HG03457 (cell line): ENCODE measurements around the gene CSMD2.
"Not testable (repeated sequence)": the region's sequence is repeated elsewhere in the genome, so short reads cannot be mapped to it uniquely, and the experiment has no call there.

Experiments used
- ATAC-seq: cut with Tn5 transposase; IDR thresholded peaks from one replicate; pipeline ENCODE4 v1.9.1; 2021; ENCODE audit warnings: moderate number of reproducible peaks; ENCODE audit not compliant: unreplicated experiment

The CSMD2 gene

DNA sequence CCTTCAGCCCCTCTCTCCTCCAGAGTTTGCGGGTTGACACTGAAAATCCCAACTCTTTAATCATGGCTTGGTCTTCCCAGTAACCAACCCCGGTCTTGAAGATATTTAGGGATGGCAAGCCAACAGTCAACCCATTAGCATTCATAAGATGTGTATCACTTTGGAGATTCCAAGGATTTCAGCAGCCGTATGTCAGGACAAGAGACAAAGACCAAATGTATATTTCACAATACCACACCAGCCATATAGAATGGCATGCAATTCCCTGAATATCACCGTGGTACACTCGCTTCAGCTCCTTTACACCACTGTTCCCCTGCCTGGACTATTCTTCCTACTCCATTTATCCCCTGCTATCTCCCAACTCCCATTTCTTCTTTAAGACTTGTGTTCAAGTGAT is 109.2 kb downstream of the CSMD2 start:
- ATAC-seq: no peak

DNA sequence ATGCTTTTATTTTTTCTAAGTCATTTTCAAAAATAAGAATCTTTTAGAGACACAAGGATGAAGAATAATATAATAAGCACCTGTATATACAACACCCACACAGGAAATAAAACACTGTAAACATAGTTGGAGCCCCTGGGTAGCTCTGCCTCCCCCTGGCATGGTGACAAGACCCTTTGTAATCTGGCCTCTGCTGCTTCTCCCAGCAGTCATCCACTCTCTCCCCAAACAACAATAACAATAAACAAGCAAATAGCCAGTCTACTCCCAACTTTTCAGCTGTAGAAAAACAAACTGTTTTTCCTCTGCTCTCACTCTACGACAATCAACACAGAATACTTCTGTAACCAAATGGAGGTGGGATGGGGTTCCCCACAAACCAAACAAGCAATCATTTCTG is 110.1 kb downstream of the CSMD2 start:
- no peak for ATAC-seq

DNA sequence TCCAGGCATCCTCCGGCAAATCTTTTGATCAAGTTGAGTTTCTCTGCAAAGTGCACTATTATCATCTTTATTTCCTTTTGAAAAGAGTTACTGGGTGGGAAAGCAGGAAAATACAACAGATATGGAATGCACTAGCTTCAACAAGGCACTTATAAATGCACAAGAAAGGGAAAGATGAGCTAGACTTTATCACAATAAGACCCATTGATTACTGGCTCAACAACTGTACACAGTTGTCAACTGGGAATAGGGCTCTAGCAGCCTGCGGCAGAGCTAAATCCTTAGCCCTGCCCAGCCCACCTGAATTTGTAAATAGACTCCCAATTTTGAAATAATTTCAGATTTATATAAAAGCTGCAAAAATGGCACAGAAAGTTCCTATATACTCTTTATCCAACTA is 111.4 kb downstream of the CSMD2 start:
- ATAC-seq: no peak

DNA sequence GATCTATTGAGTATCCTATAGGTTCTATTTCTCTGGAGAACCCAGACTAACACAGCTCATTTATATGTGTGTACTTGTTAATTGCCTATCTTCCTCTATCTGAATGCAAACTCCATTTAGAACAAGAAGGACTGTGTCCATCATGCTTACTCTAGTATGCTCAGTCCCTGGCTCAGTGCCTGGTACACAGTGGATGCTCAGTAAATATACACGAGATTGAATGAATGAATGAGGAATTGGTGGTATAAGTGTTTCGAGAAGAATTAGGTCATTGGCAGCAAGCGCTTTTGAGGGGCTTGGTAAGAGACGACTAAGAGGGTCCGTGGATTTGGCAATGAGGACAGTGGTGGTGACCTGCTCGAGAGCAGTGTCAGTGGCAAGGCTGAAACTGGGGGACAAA is 112.5 kb downstream of the CSMD2 start:
- ATAC-seq: no peak

DNA sequence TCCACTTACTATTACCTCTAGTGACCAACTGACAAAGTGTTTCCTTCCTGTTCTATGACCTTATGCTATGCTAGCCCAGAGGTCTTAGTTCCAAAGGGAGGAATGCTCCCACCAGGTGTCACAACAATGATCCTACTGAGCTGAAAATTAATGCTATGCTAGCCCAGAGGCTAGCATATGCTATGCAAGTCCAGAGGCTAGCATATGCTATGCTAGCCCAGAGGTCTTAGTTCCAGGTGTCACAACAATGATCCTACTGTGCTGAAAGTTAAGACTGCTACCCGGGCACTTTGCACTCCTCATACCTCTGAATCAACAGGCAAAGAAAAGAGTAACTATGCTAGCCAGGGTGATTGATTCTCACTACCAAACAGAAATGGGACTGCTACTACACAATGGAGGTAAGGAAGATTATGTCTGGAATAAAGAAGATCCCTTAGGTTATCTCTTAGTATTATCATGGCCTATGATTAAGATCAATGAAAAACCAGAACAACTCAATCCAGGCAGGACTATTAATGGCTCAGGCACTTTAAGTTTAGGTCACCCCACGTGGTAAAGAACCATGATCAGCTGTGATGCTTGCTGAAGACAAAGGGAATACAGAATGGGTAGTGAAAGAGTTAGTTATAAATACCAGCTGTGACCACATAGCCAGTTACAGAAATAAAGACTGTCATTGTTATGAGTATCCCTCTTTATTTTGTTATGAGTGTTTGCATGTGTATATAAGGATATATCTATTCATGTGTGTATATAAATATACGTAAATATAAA is 114.1 kb downstream of the CSMD2 start:
- ATAC-seq: no peak

DNA sequence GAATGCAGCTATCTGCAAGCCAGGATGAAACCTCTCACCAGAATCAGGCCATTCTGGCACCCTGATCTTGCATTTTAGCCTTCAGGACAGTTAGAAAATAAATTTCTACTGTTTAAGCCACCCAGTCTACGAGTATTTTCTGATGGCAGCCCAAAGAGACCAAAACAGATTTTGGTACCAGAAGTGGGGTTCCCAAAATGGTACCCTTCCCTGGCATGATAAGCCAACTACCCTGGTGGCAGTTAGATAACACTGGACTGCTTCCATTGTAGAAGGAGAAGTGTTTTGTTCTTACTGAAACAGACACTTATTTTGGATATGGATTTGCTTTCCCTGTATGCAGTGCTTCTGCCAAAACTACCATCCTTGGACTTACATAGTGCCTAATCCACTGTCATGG is 115.0 kb downstream of the CSMD2 start:
- ATAC-seq: no peak

DNA sequence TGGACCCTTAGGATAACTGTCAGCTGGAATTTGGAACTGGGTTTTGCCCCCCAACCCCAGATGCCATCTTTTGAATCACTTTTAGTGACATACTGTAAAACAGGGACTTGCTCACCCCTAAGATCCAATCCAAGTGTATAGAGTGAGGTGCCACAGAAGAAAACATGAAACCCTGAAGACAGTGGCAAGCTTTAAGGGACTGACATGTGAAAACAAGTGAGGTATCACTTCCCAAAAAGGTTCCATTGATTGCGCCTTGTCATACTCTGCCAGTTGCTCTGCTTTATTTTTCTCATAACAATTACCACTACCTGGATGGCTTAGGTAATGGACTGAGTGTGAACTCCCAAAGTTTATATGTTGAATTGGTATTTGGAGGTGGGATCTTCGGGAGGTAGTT is 115.6 kb downstream of the CSMD2 start:
- ATAC-seq: no peak

DNA sequence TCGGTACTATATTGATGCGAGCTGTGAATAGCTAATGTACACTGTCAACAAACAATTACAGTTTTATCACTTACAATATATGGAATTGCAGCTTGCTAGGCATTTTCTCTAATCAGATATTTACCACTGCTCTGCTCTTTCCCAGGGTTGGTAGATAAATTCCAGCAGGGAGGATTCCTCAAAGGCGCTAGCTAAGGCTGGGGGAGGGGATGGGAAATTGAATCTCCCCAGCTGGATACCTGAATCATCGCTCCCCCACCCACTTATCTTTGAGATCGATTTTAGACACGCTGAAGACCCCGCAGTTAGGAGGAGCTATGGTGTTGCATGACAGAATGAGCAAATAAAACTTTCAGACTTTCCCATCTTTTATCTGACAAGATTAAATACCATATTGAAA is 127.2 kb downstream of the CSMD2 start:
- no peak for ATAC-seq

DNA sequence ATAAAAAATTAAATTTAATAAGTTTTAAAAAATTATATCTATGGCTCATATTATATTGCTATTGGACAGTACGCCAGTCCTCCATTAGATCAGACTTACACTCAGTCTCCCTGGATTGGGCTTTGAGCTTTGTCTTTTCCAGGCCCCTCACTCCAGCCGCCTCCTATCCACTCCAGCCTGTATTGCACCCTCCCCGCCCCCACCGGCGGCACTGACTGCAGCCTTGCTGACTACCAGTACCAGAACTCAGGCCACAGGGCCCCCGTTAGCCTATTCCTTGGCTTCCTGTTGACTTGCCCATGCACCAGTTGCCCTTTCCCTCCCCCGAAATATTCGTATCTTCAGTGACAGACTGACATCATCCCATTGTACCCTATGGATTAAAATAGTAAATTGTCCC is 127.9 kb downstream of the CSMD2 start:
- no peak for ATAC-seq

DNA sequence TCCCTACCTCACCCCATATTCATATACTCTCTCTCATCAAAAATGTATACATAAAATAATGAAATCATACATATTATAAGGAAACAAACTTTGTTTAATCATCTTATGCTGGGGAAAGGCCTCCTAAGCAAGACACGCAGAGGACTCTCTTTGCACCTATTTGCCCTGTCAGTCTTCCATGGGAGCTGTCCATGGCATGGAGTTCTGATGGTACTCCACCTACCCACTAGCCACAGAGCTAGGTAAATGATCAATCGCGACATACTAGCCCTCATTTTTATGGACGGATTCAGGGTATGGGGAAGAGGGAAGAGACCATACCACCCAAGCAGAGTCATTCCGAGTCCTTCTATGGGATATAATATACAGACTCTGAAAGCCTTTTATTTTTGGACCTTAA is 131.0 kb downstream of the CSMD2 start:
- no peak for ATAC-seq

DNA sequence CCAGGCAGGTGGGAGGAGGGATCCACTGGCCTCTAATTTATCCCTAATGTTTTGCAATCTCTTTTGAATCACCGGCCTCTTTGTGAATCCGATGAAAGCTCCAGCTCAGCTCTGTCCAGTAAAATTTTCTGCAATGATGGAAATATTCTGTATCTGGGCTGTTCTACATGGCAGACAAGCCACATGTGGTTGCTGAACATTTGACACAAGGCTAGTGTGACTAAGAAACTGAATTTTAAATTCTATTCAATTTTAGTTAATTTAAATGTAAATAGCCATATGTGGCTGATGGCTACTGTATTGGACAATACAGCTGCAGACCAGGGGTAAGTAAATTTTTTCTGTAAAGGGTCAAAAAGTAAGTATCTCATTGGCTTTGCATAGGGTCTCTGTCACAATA is 135.1 kb downstream of the CSMD2 start:
- no peak for ATAC-seq

DNA sequence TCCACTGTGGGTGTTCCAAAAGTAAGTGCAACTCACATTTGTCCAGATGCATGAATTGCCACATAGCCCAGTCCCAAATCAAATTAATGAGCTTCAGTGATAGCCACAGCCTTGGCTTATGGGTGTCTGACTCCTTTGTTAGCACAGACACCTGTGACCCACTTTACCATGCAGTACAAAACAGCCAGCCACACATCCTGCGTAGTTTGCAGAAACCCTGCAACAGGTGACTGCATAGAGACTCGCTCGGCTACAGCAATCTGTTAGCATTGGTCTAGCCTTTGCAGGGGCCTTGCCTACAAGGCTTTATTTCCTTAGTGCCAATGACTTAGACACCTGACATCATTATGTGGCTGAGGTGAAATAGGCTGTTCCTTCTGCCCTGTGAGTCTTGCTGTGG is 135.5 kb downstream of the CSMD2 start:
- no peak for ATAC-seq

DNA sequence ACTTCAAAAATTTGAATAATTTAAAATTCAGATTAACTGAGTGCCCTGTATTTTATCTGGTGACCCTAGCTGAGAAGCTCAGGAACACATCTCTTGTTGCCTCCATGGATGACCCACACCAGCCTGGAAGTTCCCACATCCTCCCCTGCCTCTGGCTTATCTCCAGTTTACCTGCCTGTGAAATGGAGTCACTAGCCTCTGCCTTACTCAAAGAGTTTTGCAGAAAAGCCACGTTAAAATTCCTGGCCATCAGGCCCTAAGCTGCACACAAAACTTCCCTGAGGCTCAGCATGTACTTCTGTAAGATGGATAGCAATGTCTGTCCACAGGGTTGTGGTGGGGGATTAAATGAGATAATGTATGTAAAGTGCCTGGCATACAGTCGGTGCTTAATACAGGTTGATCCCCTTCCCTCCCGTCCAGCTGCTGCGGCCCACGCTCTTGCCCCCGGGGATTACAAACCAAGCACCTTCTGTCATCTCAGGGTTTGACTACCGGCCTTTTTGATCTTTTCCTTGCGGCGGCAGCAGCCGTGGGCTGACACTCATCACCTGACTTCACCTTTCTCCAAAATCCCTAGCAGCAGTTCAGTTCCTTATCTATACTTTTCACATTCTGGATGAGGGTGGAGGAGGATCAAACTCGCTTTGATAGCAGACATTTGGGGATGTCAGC is 136.5 kb downstream of the CSMD2 start:
- ATAC-seq: no peak

DNA sequence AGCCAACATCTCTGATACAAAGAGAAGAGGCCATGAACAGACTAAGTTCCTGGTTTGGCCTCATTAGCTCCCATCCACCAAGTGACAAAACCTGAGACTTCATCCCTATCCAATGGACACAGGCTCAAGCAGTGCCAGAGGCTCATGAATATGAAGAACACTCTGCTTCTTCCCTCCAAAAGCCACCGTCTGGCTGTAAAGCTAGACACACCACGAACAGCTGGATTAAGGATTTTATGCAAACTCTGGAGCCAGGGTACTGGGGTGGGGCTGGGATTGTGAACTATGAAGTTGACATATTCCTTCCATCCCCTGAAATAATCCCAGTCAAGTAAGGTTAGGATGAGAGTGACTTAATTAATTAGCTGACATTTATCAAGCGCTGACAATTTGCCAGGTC is 139.4 kb downstream of the CSMD2 start:
- no peak for ATAC-seq

DNA sequence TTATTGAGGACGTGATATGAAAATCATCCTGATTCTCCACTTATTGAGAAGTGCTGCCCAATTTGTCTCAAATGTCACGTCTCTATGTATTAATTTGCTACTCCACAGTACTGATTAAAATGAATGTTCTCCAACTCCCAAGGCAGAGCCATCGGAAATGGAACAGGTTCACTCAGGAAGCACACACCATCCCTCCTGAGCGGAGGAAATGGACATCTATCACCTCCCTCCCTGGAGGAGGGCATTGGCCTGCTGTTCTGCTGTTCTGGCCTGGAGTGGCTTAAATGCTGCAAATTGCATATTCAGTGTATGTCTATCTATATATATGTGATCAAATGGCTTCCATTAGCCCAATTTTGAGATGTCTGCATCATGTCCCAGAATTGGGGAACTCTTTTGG is 140.5 kb downstream of the CSMD2 start:
- ATAC-seq: no peak

DNA sequence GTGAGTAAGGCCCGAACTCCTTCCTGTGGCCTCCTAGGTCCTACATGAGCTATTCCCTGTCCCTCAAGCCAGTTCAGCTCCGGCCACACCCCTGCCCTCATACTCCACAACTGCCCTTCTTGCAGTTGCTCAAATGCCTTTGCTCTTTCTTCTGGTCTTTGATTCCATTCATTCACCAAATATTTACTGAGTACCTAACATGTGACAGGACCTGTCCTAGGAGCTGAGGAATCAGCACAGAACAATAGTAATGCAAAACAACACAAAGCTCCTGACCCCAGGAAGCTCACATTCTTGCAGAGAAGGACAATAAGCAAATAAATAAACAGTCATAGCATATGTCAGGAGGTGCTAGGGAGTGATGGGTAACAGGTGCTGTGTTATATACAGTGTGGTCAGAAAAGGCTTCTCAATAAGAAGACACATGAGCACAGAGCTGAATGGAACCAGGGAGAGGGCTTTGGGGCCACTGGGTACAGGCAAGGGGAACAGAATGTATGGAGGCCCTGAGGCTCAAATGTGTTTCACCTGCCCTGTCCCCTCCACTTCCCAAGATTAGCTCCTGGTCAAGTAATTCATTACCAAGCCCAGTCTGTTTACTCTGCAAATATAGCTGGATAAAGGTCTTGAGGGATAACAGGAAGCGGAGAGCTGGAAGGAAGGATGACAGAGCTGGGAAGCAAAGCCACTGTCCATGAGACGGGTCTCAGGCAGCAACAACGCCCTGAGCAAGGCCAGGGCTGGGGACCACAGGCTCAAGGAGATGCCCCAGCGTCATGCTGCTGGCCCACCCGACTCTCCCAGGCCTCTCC is 145.1 kb downstream of the CSMD2 start:
- no peak for ATAC-seq

DNA sequence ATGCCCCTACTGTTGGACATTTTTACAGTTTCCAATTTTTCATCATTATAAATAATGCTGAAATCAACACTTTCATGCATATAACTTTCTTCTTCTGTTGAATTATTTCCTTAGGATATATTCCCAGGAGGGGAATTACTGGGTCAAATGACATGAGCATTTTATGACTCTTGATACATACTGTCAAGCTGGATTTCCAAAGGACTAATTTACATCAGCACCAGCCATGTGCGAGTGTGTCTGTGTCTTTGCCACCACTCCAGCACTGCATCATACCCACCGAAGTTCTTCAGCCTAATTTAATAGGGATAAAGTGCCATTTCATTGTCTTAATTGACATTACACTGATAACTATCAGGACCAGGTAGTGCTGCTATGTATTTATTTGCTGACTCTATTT is 146.7 kb downstream of the CSMD2 start:
- ATAC-seq: no peak

DNA sequence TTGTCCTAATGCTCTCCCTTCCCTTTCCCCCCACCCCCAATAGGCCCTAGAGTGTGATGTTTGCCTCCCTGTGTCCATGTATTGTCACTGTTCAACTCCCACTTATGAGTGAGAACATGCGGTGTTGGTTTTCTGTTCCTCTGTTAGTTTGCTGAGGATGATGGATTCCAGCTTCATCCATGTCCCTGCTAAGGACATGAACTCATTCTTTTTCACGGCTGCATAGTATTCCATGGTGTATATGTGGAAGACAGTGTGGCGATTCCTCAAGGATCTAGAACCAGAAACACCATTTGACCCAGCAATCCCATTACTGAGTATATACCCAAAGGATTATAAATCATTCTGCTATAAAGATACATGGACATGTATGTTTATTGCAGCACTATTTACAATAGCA is 148.7 kb downstream of the CSMD2 start:
- not testable (repeated sequence) for ATAC-seq

DNA sequence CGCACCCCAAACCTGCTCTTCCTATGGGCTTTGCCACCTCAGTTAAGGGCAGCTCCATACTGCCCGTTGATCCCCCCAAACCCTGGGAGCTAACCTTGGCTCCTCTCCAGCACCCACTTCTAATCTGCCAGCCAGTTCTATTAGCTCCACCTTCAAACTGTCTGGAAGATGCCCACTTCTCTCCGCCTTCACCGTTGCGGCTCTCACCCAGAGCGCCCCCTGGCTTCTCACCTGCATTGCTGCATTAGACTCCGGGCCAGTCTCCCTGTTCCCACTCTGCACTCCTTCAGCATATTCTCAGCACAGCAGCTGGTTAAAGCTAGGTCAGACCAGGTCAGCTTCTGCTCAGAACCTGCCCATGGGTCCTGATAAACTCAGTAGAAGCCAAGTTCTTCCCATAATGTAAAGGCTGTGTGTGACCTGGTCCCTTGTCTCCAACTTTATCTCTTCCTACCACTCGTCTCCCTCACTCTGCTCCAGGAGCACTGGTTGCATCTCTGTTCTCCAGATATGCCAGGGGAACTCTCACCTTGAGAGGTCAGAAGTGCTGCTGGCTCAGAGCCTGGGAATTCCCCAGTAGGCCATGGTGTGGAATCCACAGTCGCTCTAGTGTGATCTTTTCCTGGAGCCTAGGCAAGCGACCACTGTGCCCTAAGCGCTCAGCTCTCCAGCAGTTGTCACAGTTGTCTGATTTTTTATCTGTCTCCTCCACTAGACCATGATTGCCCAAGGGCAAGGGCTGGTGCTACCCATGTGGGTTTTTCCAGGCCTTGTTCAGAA is 150.9 kb downstream of the CSMD2 start:
- no peak for ATAC-seq

DNA sequence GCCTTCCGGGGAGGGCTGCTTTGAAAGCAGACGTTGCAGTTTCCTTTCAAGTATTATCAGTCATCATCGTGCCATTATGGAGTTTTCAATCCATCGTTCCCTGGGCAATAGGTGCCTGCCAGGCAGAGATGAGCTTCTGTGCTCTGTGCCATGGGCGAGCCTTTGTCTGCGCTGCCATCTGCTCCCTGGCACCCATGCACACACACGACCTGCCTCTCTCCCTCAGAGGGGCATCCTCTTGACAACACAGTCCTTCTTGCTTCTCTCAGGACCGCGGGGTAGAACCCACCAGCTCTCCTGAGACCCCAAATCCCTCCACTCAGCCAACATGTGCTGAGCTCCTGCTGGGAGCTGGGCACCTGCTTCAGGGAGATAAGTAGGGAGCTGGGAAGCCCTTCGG is 151.9 kb downstream of the CSMD2 start:
- ATAC-seq: no peak

DNA sequence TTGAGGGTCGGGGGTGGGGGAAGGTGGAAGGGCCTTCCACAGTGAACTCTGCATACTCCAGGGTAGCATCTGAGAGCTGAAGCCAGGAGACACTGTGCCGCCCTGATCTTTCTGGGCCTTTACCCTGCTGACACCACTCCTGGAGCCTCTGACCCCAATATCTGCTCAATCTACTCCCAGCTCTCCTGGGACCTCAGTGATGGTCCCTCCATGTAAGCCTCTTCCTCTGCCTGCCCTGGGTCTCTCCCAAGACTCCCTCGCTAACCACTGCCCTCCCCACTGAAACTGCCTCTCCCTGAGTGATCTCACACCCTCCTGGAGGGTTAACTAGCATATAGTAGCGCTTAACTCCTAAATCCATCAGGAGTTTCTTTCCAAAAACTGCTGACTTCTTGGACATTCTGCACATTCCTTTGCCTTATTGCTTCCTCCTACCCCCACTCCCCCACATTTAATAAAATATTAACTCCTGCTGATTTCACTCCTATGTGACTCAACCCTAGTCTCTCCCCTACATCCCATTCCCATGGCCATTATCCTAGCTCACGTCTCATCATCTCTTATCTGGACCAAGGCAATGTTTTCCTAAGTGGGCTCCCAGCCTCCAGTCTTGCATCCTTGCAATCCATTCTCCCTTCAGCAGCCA is 155.6 kb downstream of the CSMD2 start:
- no peak for ATAC-seq
